MM.1S (cell line): ENCODE results near the gene CRNKL1.

Experiments
- DNase-seq: peaks from one replicate; pipeline ENCODE4 v3.0.0-alpha.2; 2015
- H2AFZ ChIP-seq: fragments of 300-600 bp; sonication (generic); 2 replicates; pipeline ENCODE4 v1.6.0; 2016; ENCODE audit warnings: antibody characterized with exemption, low read length
- H3F3A ChIP-seq: fragments of 300-600 bp; sonication (generic); 2 replicates; pipeline ENCODE4 v1.6.1; 2016; ENCODE audit warnings: mild to moderate bottlenecking, antibody characterized with exemption, low read length, moderate library complexity, mixed read lengths; ENCODE audit not compliant: insufficient read depth
- H3K27ac ChIP-seq: fragments of 300-600 bp; sonication (generic); 2 replicates; pipeline ENCODE4 v1.5.1; 2016; ENCODE audit warnings: mild to moderate bottlenecking, low read length
- H3K27me3 ChIP-seq: fragments of 300-600 bp; sonication (generic); replicated peaks from 2 replicates; pipeline ENCODE4 v1.6.0; 2016; ENCODE audit warnings: low read length; ENCODE audit not compliant: insufficient read depth
- H3K36me3 ChIP-seq: fragments of 300-600 bp; sonication (generic); replicated peaks from 2 replicates; pipeline ENCODE4 v1.6.1; 2016; ENCODE audit warnings: mild to moderate bottlenecking, low read length, mixed read lengths; ENCODE audit not compliant: insufficient read depth
- H3K4me1 ChIP-seq: fragments of 300-600 bp; sonication (generic); 2 replicates; pipeline ENCODE4 v1.6.1; 2016; ENCODE audit warnings: low read length, mixed read lengths
- H3K4me2 ChIP-seq: fragments of 300-600 bp; sonication (generic); 2 replicates; pipeline ENCODE4 v1.6.0; 2016; ENCODE audit warnings: low read depth, low read length
- H3K4me3 ChIP-seq: fragments of 300-600 bp; sonication (generic); 2 replicates; pipeline ENCODE4 v1.5.1; 2016; ENCODE audit warnings: low read length, mixed read lengths
- H3K79me2 ChIP-seq: fragments of 300-600 bp; sonication (generic); 2 replicates; pipeline ENCODE4 v1.6.1; 2016; ENCODE audit warnings: mixed run types, low read length, mixed read lengths
- H3K9ac ChIP-seq: fragments of 300-600 bp; sonication (generic); 2 replicates; pipeline ENCODE4 v1.6.1; 2016; ENCODE audit warnings: low read length, mixed read lengths
- H3K9me2 ChIP-seq: fragments of 300-600 bp; sonication (generic); replicated peaks from 2 replicates; pipeline ENCODE4 v1.6.1; 2016; ENCODE audit warnings: mild to moderate bottlenecking, low read length, mixed read lengths; ENCODE audit not compliant: insufficient read depth
- H3K9me3 ChIP-seq: fragments of 300-600 bp; sonication (generic); replicated peaks from 2 replicates; pipeline ENCODE4 v1.6.1; 2016; ENCODE audit warnings: mild to moderate bottlenecking, low read length, mixed read lengths; ENCODE audit not compliant: insufficient read depth
- H4K20me1 ChIP-seq: fragments of 300-600 bp; sonication (generic); 2 replicates; pipeline ENCODE4 v1.6.1; 2016; ENCODE audit warnings: mild to moderate bottlenecking, low read length, moderate library complexity, mixed read lengths; ENCODE audit not compliant: insufficient read depth
- CTCF ChIP-seq: fragments of 300-600 bp; sonication (generic); IDR thresholded peaks from 2 replicates; pipeline ENCODE4 v1.5.1; 2016; ENCODE audit warnings: antibody characterized with exemption, low read length, mixed read lengths
- EZH2 ChIP-seq: fragments of 300-600 bp; sonication (generic); optimal IDR thresholded peaks from 2 replicates; pipeline ENCODE3; 2017; ENCODE audit warnings: low read depth, mild to moderate bottlenecking, antibody characterized with exemption, low read length, mixed read lengths
- EZH2phosphoT487 ChIP-seq: fragments of 300-600 bp; sonication (generic); IDR thresholded peaks from 2 replicates; pipeline ENCODE4 v1.6.1; 2018; ENCODE audit warnings: antibody characterized with exemption, low read length

The CRNKL1 gene

GRCh38 chr20:20085071-20085470, 32.8 kb upstream of the CRNKL1 start:
- Histone ChIP-seq H3F3A (no peaks in the 10 kb centered on the region), H3K79me2 (no peaks in the 10 kb centered on the region), H3K9me2 (no peaks in the 10 kb centered on the region), H3K4me3 (no peak overlapping the region), H3K4me1 (no peaks in the 10 kb centered on the region), H3K27ac (no peak overlapping the region), H3K4me2 (no peak overlapping the region), H3K36me3 (no peaks in the 10 kb centered on the region), H2AFZ (no peak overlapping the region), H3K9me3 (no peaks in the 10 kb centered on the region), H3K27me3 (no peaks in the 10 kb centered on the region), H3K9ac (no peak overlapping the region), H4K20me1 (no peaks in the 10 kb centered on the region)
- no peak for DNase-seq
- TF ChIP-seq CTCF, result no peak
- TF ChIP-seq EZH2phosphoT487, result no peak
- TF ChIP-seq EZH2, result no peak

- H3K4me1 ChIP-seq, result no peaks in the 10 kb centered on the region
- H3K9me2 ChIP-seq, result no peaks in the 10 kb centered on the region
- H3K79me2 ChIP-seq, result no peaks in the 10 kb centered on the region
- H4K20me1 ChIP-seq, result no peaks in the 10 kb centered on the region
- no peaks in the 10 kb centered on the region for H3K9me3 ChIP-seq
- H3K4me2 ChIP-seq, result peak overlapping the region; percentile 29; the same call in 1 of the 2 replicates
- H3F3A ChIP-seq, result no peaks in the 10 kb centered on the region
- TF ChIP-seq EZH2phosphoT487 (no peak), CTCF (no peak), EZH2 (no peak)
- H3K27ac ChIP-seq, result no peak overlapping the region
- peak overlapping the region; percentile 17 for H2AFZ ChIP-seq
- H3K4me3 ChIP-seq, result no peak overlapping the region
- no peak for DNase-seq
- no peaks in the 10 kb centered on the region for H3K27me3 ChIP-seq
- H3K36me3 ChIP-seq, result no peaks in the 10 kb centered on the region
- no peak overlapping the region for H3K9ac ChIP-seq
Observed at GRCh38 chr20:20084296-20084752, 32.1 kb upstream of the CRNKL1 start.

GRCh38 chr20:20083807-20084206, 31.5 kb upstream of the CRNKL1 start:
- H3K27me3 ChIP-seq, result no peaks in the 10 kb centered on the region
- H3K4me3 ChIP-seq, result no peak overlapping the region
- no peak overlapping the region for H3K9ac ChIP-seq
- no peaks in the 10 kb centered on the region for H3K79me2 ChIP-seq
- peak overlapping the region; percentile 17 for H2AFZ ChIP-seq
- peak overlapping the region; percentile 29; the same call in 1 of the 2 replicates for H3K4me2 ChIP-seq
- no peak overlapping the region for H3K27ac ChIP-seq
- no peaks in the 10 kb centered on the region for H4K20me1 ChIP-seq
- H3K4me1 ChIP-seq, result no peaks in the 10 kb centered on the region
- peak; percentile 64 for DNase-seq
- no peaks in the 10 kb centered on the region for H3K9me3 ChIP-seq
- no peaks in the 10 kb centered on the region for H3K36me3 ChIP-seq
- H3F3A ChIP-seq, result no peaks in the 10 kb centered on the region
- H3K9me2 ChIP-seq, result no peaks in the 10 kb centered on the region
- TF ChIP-seq EZH2, result no peak
- peak; percentile 50 for TF ChIP-seq CTCF
